ENCODE results near the gene BCKDHA. TPM values are rescaled to one million over a fixed set of nuclear protein-coding genes. Genes with fewer than 3 reads are reported as not detected.
"Not testable (repeated sequence)": the region's sequence is repeated elsewhere in the genome, so short reads cannot be mapped to it uniquely, and the experiment has no call there.

BCKDHA gene
- total RNA-seq, 1 donor from 2014 or later, result 25.7 TPM

DNA sequence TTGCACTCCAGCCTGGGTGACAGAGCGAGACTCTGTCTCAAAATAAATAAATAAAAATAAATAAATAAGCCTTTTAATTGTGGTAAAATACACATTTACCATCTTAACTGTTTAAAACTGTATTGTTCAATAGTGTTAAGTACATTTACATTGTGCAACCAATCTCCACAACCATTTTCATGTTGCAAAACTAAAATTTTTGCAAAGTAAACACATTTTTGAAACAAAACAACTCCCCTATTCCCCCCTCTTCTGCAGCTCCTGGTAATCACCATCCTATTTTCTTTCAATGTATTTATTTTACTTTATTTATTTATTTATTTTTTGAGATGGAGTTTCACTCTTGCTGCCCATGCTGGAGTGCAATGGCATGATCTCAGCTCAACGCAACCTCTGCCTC lies 27.8 kb upstream of the BCKDHA start:
- Mint-ChIP-seq H3K27me3 (ENCODE audit: insufficient read depth, low read depth) (peaks cover 3% of the 10 kb centered on the region), H3K27ac (no peak overlapping the region), H3K4me3 (no peak overlapping the region), H3K36me3 (peaks cover 5% of the 10 kb centered on the region), H3K4me1 (peaks cover 5% of the 10 kb centered on the region), H3K9me3 (no peaks in the 10 kb centered on the region)
- DNase-seq (ENCODE audit: low spot score), result no peak
- TF ChIP-seq, protein P1, sequence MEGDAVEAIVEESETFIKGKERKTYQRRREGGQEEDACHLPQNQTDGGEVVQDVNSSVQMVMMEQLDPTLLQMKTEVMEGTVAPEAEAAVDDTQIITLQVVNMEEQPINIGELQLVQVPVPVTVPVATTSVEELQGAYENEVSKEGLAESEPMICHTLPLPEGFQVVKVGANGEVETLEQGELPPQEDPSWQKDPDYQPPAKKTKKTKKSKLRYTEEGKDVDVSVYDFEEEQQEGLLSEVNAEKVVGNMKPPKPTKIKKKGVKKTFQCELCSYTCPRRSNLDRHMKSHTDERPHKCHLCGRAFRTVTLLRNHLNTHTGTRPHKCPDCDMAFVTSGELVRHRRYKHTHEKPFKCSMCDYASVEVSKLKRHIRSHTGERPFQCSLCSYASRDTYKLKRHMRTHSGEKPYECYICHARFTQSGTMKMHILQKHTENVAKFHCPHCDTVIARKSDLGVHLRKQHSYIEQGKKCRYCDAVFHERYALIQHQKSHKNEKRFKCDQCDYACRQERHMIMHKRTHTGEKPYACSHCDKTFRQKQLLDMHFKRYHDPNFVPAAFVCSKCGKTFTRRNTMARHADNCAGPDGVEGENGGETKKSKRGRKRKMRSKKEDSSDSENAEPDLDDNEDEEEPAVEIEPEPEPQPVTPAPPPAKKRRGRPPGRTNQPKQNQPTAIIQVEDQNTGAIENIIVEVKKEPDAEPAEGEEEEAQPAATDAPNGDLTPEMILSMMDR (IDR thresholded peaks at IDR 0.05), result no peak
- TF ChIP-seq EZH2 (IDR thresholded peaks at IDR 0.05) (no peak), EZH2phosphoT487 (IDR thresholded peaks at IDR 0.05) (no peak)
- no peak overlapping the region for H3K4me3 ChIP-seq
- H3F3A ChIP-seq (ENCODE audit: low read depth), result no peaks in the 10 kb centered on the region
- H3K9me3 ChIP-seq (ENCODE audit: low read depth), result no peaks in the 10 kb centered on the region
- H3K79me2 ChIP-seq (ENCODE audit: low read depth), result peaks cover 19% of the 10 kb centered on the region
- no peaks in the 10 kb centered on the region for H3K4me1 ChIP-seq
- no peaks in the 10 kb centered on the region for H3K36me3 ChIP-seq
- H2AFZ ChIP-seq (replicated peaks), result no peak overlapping the region
- H3K27ac ChIP-seq, result no peak overlapping the region
- no peak overlapping the region for H3K9ac ChIP-seq
- H3K27me3 ChIP-seq, result no peaks in the 10 kb centered on the region
- no peak overlapping the region for H3K4me2 ChIP-seq
- no peaks in the 10 kb centered on the region for H4K20me1 ChIP-seq (ENCODE audit: low read depth)

DNA sequence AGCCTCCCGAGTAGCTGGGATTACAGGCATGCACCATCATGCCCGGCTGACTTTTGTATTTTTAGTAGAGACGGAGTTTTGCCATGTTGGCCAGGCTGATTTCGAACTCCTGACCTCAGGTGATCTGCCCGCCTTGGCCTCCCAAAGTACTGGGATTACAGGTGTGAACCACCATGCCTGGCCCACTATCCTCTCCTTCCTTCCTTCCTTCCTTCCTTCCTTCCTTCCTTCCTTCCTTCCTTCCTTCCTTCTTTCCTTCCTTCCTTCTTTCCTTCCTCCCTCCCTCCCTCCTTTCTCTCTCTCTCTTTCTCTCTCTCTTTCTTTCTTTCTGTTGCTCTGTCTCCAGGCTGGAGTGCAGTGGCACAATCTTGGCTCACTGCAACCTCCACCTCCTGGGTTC lies 26.5 kb upstream of the BCKDHA start:
- not testable (repeated sequence) for H3K4me3 ChIP-seq; H3K9me3 ChIP-seq (ENCODE audit: low read depth); H3F3A ChIP-seq (ENCODE audit: low read depth); H3K27ac ChIP-seq; H3K4me3 Mint-ChIP-seq; H2AFZ ChIP-seq (replicated peaks); H4K20me1 ChIP-seq (ENCODE audit: low read depth); H3K4me2 ChIP-seq; H3K4me1 ChIP-seq; H3K27ac Mint-ChIP-seq; DNase-seq (ENCODE audit: low spot score); H3K36me3 Mint-ChIP-seq; H3K27me3 ChIP-seq; H3K4me1 Mint-ChIP-seq; H3K9me3 Mint-ChIP-seq; H3K36me3 ChIP-seq; H3K27me3 Mint-ChIP-seq (ENCODE audit: insufficient read depth, low read depth); H3K9ac ChIP-seq; H3K79me2 ChIP-seq (ENCODE audit: low read depth)

DNA sequence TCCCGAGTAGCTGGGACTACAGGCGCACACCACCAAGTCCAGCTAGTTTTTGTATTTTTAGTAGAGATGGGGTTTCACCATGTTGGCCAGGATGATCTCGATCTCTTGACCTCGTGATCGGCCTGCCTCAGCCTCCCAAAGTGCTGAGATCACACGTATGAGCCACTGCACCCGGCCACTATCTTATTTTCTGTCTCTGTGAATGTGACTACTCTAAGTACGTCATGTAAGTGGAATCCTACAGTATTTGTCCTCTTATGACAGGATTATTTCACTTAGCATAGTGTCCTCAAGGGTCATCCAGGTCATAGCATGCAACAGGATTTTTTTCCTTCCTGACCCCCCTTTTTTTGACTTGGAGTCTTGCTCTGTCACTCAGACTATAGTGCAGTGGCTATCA lies 26.1 kb upstream of the BCKDHA start:
- Mint-ChIP-seq H3K27me3 (ENCODE audit: insufficient read depth, low read depth) (peaks cover 6% of the 10 kb centered on the region), H3K27ac (no peak overlapping the region), H3K9me3 (no peaks in the 10 kb centered on the region), H3K4me3 (no peak overlapping the region), H3K36me3 (peaks cover 3% of the 10 kb centered on the region), H3K4me1 (peaks cover 4% of the 10 kb centered on the region)
- peaks cover 2% of the 10 kb centered on the region for H3K79me2 ChIP-seq (ENCODE audit: low read depth)
- no peak overlapping the region for H3K9ac ChIP-seq
- no peaks in the 10 kb centered on the region for H3F3A ChIP-seq (ENCODE audit: low read depth)
- no peaks in the 10 kb centered on the region for H4K20me1 ChIP-seq (ENCODE audit: low read depth)
- no peak overlapping the region for H2AFZ ChIP-seq (replicated peaks)
- no peaks in the 10 kb centered on the region for H3K36me3 ChIP-seq
- no peak for DNase-seq (ENCODE audit: low spot score)
- TF ChIP-seq EZH2phosphoT487 (IDR thresholded peaks at IDR 0.05) (no peak), EZH2 (IDR thresholded peaks at IDR 0.05) (no peak)
- TF ChIP-seq, protein P1 (IDR thresholded peaks at IDR 0.05), result no peak
- H3K27ac ChIP-seq, result no peak overlapping the region
- H3K9me3 ChIP-seq (ENCODE audit: low read depth), result no peaks in the 10 kb centered on the region
- no peaks in the 10 kb centered on the region for H3K27me3 ChIP-seq
- no peak overlapping the region for H3K4me2 ChIP-seq
- H3K4me3 ChIP-seq, result no peak overlapping the region
- no peaks in the 10 kb centered on the region for H3K4me1 ChIP-seq

DNA sequence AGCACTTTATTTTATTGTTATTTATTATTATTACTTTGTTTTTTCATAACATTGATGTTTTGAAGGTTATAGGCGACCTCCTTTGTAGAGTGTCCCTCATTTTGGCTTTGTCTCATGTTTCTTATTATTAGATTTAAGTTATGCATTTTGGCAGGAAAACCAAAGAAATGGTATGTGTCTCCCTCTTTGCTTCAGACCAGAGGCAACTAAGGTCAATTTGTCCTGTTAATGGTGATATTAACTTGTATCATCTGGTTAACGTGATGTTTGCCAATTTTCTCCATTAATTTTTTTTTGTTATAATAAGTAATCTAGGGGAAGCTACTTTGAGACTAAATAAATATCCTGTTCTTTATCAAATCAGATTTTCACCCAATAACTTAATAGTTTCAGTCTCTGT lies 25.1 kb upstream of the BCKDHA start:
- Histone ChIP-seq H3K4me3 (no peak overlapping the region), H3K4me2 (no peak overlapping the region), H4K20me1 (ENCODE audit: low read depth) (no peaks in the 10 kb centered on the region), H2AFZ (replicated peaks) (no peak overlapping the region), H3K4me1 (no peaks in the 10 kb centered on the region), H3F3A (ENCODE audit: low read depth) (no peaks in the 10 kb centered on the region), H3K27me3 (no peaks in the 10 kb centered on the region), H3K79me2 (ENCODE audit: low read depth) (no peaks in the 10 kb centered on the region), H3K27ac (no peak overlapping the region), H3K9ac (no peak overlapping the region), H3K9me3 (ENCODE audit: low read depth) (no peaks in the 10 kb centered on the region), H3K36me3 (no peaks in the 10 kb centered on the region)
- Mint-ChIP-seq H3K27ac (no peak overlapping the region), H3K4me1 (peaks cover 10% of the 10 kb centered on the region), H3K36me3 (peaks cover 2% of the 10 kb centered on the region), H3K9me3 (no peaks in the 10 kb centered on the region), H3K4me3 (no peak overlapping the region), H3K27me3 (ENCODE audit: insufficient read depth, low read depth) (peaks cover 6% of the 10 kb centered on the region)
- TF ChIP-seq EZH2phosphoT487 (IDR thresholded peaks at IDR 0.05) (no peak), EZH2 (IDR thresholded peaks at IDR 0.05) (no peak)
- TF ChIP-seq, protein P1 (IDR thresholded peaks at IDR 0.05), result no peak
- no peak for DNase-seq (ENCODE audit: low spot score)

Measured in neural progenitor cell (in vitro differentiated cells).